WTC11 (cell line): Measurements from ENCODE around the gene HTRA2. TPM values are rescaled to one million over a fixed set of nuclear protein-coding genes. Genes with fewer than 3 reads are reported as not detected.

Experiments used
- ATAC-seq: fragments of 200-7000 bp; cut with Tn5 transposase; 2 replicates; pipeline ENCODE4 v1.10.0; 2021; ENCODE audit warnings: mild to moderate bottlenecking, moderate library complexity
- CTCF ChIA-PET: fragments of 300-600 bp; sonication (Branson Sonifier 250); formaldehyde crosslinking; loops from one replicate; lab custom pipeline; 2021; ENCODE audit warnings: antibody characterized with exemption; lab: Charles Lee
- POLR2A ChIA-PET: fragments of 350-600 bp; sonication (Branson Sonifier 250); formaldehyde crosslinking; loops from one replicate; lab custom pipeline; 2021; ENCODE audit warnings: antibody characterized with exemption; lab: Charles Lee
- DNase-seq: peaks from one replicate; pipeline ENCODE4 v3.0.0; 2021; ENCODE audit warnings: low spot score
- H3K27ac Mint-ChIP-seq: 2 replicates; pipeline ENCODE4 v1.8.0; 2021; ENCODE audit warnings: mixed read lengths
- H3K27me3 Mint-ChIP-seq: 2 replicates; pipeline ENCODE4 v1.8.0; 2021; ENCODE audit warnings: low read depth, mild to moderate bottlenecking, moderate library complexity, mixed read lengths
- H3K36me3 Mint-ChIP-seq: 2 replicates; pipeline ENCODE4 v1.8.0; 2021; ENCODE audit warnings: mixed read lengths
- H3K4me1 Mint-ChIP-seq: 2 replicates; pipeline ENCODE4 v1.8.0; 2022; ENCODE audit warnings: mixed read lengths
- H3K4me3 Mint-ChIP-seq: 2 replicates; pipeline ENCODE4 v1.8.0; 2021; ENCODE audit warnings: mild to moderate bottlenecking, moderate library complexity, mixed read lengths
- H3K9me3 Mint-ChIP-seq: 2 replicates; pipeline ENCODE4 v1.8.0; 2021; ENCODE audit warnings: mixed read lengths
- CREM ChIP-seq: sonication (generic); formaldehyde crosslinking; IDR thresholded peaks from 2 replicates; pipeline ENCODE4 v1.8.1; 2022; ENCODE audit warnings: mild to moderate bottlenecking, missing genetic modification reagents, moderate library complexity
- ELF4 ChIP-seq: sonication (generic); formaldehyde crosslinking; IDR thresholded peaks from 2 replicates; pipeline ENCODE4 v1.8.1; 2022; ENCODE audit warnings: low read depth, mild to moderate bottlenecking, moderate library complexity, missing genetic modification reagents
- GRHL2 ChIP-seq: fragments of 250-450 bp; sonication (Bioruptor Pico); IDR thresholded peaks from 2 replicates; pipeline ENCODE4 v1.8.0; 2022; ENCODE audit warnings: mild to moderate bottlenecking, moderate library complexity; ENCODE audit not compliant: insufficient replicate concordance, severe bottlenecking
- JAZF1 ChIP-seq: fragments of 250-450 bp; sonication (Bioruptor Pico); IDR thresholded peaks from 2 replicates; pipeline ENCODE4 v1.9.0; 2021; ENCODE audit warnings: moderate library complexity, mild to moderate bottlenecking, inconsistent platforms
- MYBL2 ChIP-seq: sonication (generic); formaldehyde crosslinking; IDR thresholded peaks from 2 replicates; pipeline ENCODE4 v1.8.1; 2023; ENCODE audit warnings: mild to moderate bottlenecking, moderate library complexity, missing genetic modification reagents
- NFE2L1 ChIP-seq: sonication (generic); formaldehyde crosslinking; IDR thresholded peaks from 2 replicates; pipeline ENCODE4 v1.8.1; 2023; ENCODE audit warnings: missing genetic modification reagents
- NR2C2 ChIP-seq: sonication (generic); formaldehyde crosslinking; IDR thresholded peaks from 2 replicates; pipeline ENCODE4 v1.8.0; 2022; ENCODE audit warnings: mild to moderate bottlenecking, missing genetic modification reagents
- SMAD3 ChIP-seq: sonication (generic); formaldehyde crosslinking; IDR thresholded peaks from 2 replicates; pipeline ENCODE4 v1.8.0; 2022; ENCODE audit warnings: missing genetic modification reagents, mild to moderate bottlenecking, borderline replicate concordance
- SMAD4 ChIP-seq: sonication (generic); formaldehyde crosslinking; IDR thresholded peaks from 2 replicates; pipeline ENCODE4 v1.8.0; 2022; ENCODE audit warnings: mild to moderate bottlenecking, missing genetic modification reagents
- ZNF317 ChIP-seq: sonication (generic); formaldehyde crosslinking; IDR thresholded peaks from 2 replicates; pipeline ENCODE4 v1.8.1; 2023; ENCODE audit warnings: low read depth, mild to moderate bottlenecking, moderate library complexity, missing genetic modification reagents, borderline replicate concordance
- ZNF416 ChIP-seq: fragments of 250-450 bp; sonication (Bioruptor Pico); IDR thresholded peaks from 2 replicates; pipeline ENCODE4 v1.9.0; 2021; ENCODE audit warnings: mild to moderate bottlenecking, inconsistent platforms
- ZNF423 ChIP-seq: fragments of 250-450 bp; sonication (Bioruptor Pico); IDR thresholded peaks from 2 replicates; pipeline ENCODE4 v2.1.2; 2022; ENCODE audit warnings: mild to moderate bottlenecking, moderate library complexity
- total RNA-seq: library from RNA; stranded (reverse); gene quantifications from 3 replicates; pipeline ENCODE4 v1.2.3, GENCODE V29; 2021
- TF ChIP-seq, protein P1 (sequence below): sonication (generic); formaldehyde crosslinking; IDR thresholded peaks from 2 replicates; pipeline ENCODE4 v1.8.0; 2022; ENCODE audit warnings: mild to moderate bottlenecking, missing genetic modification reagents
- TF ChIP-seq, protein P2 (sequence below): sonication (generic); formaldehyde crosslinking; IDR thresholded peaks from 2 replicates; pipeline ENCODE4 v1.8.1; 2023; ENCODE audit warnings: mild to moderate bottlenecking, missing genetic modification reagents
- TF ChIP-seq, protein P3 (sequence below): fragments of 250-450 bp; sonication (Bioruptor Pico); IDR thresholded peaks from 2 replicates; pipeline ENCODE4 v1.8.0; 2021; ENCODE audit warnings: mild to moderate bottlenecking
- TF ChIP-seq, protein P4 (sequence below): sonication (generic); formaldehyde crosslinking; conservative IDR thresholded peaks from 2 replicates; pipeline ENCODE4 v1.8.1; 2022; ENCODE audit warnings: mild to moderate bottlenecking, missing genetic modification reagents
- TF ChIP-seq, protein P5 (sequence below): sonication (generic); formaldehyde crosslinking; IDR thresholded peaks from 2 replicates; pipeline ENCODE4 v1.8.1; 2022; ENCODE audit warnings: mild to moderate bottlenecking, moderate library complexity, missing genetic modification reagents
- TF ChIP-seq, protein P6 (sequence below): sonication (generic); formaldehyde crosslinking; IDR thresholded peaks from 2 replicates; pipeline ENCODE4 v1.8.1; 2022; ENCODE audit warnings: mild to moderate bottlenecking, missing genetic modification reagents, moderate library complexity, borderline replicate concordance
- TF ChIP-seq, protein P7 (sequence below): sonication (generic); formaldehyde crosslinking; IDR thresholded peaks from 2 replicates; pipeline ENCODE4 v1.8.0; 2023; ENCODE audit warnings: missing genetic modification reagents, mild to moderate bottlenecking, borderline replicate concordance

Gene HTRA2
- total RNA-seq, 1 experiment from 2014 or later, result 30.0 TPM

DNA sequence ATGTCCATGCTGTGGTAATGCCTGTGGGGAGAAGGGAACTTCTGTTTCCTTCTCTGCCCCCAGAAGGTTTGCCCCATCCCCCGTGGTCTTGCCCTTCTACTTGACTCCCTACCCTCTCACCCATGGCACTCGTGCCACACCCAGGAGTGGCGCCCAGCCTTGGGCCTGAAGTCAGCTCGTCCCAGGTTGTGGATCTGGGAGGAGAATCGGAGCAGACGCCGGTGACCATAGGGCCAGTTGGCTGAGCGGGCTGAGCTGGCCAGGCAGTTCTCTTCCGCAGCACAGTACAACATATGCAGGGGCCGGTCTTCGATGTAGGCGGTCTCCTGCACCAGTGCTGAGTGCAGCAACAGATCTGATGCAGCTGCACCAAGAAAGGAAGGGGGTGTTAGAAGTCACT, 4.7 kb downstream of the HTRA2 start:
- ATAC-seq (no peak), DNase-seq (no peak)
- Mint-ChIP-seq H3K36me3 (peaks cover 16% of the 10 kb centered on the region), H3K4me1 (peaks cover 11% of the 10 kb centered on the region), H3K27ac (no peak overlapping the region), H3K9me3 (no peaks in the 10 kb centered on the region), H3K4me3 (no peak overlapping the region), H3K27me3 (0 out of 2 replicates have a peak, but pooled peaks cover 3% of the 10 kb centered on the region)
- ChIA-PET CTCF (no interaction called here), POLR2A (no interaction called here)
- TF ChIP-seq JAZF1 (CRISPR knock-in tag) (no peak), ZNF317 (CRISPR knock-in tag) (no peak), ZNF423 (no peak), ZNF416 (CRISPR knock-in tag) (no peak), SMAD3 (no peak), NFE2L1 (CRISPR knock-in tag) (no peak), CREM (no peak), GRHL2 (CRISPR knock-in tag) (no peak), NR2C2 (CRISPR knock-in tag) (no peak), SMAD4 (CRISPR knock-in tag) (no peak), ELF4 (CRISPR knock-in tag) (no peak), MYBL2 (CRISPR knock-in tag) (no peak)
- TF ChIP-seq, protein P1, sequence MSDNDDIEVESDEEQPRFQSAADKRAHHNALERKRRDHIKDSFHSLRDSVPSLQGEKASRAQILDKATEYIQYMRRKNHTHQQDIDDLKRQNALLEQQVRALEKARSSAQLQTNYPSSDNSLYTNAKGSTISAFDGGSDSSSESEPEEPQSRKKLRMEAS, result no peak
- TF ChIP-seq, protein P2, sequence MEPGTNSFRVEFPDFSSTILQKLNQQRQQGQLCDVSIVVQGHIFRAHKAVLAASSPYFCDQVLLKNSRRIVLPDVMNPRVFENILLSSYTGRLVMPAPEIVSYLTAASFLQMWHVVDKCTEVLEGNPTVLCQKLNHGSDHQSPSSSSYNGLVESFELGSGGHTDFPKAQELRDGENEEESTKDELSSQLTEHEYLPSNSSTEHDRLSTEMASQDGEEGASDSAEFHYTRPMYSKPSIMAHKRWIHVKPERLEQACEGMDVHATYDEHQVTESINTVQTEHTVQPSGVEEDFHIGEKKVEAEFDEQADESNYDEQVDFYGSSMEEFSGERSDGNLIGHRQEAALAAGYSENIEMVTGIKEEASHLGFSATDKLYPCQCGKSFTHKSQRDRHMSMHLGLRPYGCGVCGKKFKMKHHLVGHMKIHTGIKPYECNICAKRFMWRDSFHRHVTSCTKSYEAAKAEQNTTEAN, result no peak
- TF ChIP-seq, protein P3, sequence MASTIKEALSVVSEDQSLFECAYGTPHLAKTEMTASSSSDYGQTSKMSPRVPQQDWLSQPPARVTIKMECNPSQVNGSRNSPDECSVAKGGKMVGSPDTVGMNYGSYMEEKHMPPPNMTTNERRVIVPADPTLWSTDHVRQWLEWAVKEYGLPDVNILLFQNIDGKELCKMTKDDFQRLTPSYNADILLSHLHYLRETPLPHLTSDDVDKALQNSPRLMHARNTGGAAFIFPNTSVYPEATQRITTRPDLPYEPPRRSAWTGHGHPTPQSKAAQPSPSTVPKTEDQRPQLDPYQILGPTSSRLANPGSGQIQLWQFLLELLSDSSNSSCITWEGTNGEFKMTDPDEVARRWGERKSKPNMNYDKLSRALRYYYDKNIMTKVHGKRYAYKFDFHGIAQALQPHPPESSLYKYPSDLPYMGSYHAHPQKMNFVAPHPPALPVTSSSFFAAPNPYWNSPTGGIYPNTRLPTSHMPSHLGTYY, result no peak
- TF ChIP-seq, protein P4, sequence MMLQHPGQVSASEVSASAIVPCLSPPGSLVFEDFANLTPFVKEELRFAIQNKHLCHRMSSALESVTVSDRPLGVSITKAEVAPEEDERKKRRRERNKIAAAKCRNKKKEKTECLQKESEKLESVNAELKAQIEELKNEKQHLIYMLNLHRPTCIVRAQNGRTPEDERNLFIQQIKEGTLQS, result no peak
- TF ChIP-seq, protein P5, sequence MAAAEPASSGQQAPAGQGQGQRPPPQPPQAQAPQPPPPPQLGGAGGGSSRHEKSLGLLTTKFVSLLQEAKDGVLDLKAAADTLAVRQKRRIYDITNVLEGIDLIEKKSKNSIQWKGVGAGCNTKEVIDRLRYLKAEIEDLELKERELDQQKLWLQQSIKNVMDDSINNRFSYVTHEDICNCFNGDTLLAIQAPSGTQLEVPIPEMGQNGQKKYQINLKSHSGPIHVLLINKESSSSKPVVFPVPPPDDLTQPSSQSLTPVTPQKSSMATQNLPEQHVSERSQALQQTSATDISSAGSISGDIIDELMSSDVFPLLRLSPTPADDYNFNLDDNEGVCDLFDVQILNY (CRISPR knock-in tag), result no peak
- TF ChIP-seq, protein P6, sequence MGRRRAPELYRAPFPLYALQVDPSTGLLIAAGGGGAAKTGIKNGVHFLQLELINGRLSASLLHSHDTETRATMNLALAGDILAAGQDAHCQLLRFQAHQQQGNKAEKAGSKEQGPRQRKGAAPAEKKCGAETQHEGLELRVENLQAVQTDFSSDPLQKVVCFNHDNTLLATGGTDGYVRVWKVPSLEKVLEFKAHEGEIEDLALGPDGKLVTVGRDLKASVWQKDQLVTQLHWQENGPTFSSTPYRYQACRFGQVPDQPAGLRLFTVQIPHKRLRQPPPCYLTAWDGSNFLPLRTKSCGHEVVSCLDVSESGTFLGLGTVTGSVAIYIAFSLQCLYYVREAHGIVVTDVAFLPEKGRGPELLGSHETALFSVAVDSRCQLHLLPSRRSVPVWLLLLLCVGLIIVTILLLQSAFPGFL, result no peak
- TF ChIP-seq, protein P7, sequence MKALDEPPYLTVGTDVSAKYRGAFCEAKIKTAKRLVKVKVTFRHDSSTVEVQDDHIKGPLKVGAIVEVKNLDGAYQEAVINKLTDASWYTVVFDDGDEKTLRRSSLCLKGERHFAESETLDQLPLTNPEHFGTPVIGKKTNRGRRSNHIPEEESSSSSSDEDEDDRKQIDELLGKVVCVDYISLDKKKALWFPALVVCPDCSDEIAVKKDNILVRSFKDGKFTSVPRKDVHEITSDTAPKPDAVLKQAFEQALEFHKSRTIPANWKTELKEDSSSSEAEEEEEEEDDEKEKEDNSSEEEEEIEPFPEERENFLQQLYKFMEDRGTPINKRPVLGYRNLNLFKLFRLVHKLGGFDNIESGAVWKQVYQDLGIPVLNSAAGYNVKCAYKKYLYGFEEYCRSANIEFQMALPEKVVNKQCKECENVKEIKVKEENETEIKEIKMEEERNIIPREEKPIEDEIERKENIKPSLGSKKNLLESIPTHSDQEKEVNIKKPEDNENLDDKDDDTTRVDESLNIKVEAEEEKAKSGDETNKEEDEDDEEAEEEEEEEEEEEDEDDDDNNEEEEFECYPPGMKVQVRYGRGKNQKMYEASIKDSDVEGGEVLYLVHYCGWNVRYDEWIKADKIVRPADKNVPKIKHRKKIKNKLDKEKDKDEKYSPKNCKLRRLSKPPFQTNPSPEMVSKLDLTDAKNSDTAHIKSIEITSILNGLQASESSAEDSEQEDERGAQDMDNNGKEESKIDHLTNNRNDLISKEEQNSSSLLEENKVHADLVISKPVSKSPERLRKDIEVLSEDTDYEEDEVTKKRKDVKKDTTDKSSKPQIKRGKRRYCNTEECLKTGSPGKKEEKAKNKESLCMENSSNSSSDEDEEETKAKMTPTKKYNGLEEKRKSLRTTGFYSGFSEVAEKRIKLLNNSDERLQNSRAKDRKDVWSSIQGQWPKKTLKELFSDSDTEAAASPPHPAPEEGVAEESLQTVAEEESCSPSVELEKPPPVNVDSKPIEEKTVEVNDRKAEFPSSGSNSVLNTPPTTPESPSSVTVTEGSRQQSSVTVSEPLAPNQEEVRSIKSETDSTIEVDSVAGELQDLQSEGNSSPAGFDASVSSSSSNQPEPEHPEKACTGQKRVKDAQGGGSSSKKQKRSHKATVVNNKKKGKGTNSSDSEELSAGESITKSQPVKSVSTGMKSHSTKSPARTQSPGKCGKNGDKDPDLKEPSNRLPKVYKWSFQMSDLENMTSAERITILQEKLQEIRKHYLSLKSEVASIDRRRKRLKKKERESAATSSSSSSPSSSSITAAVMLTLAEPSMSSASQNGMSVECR (CRISPR knock-in tag), result no peak
